Natural killer cell (primary cell): ENCODE measurements around the gene FUT6. TPM values are rescaled to one million over a fixed set of nuclear protein-coding genes. Genes with fewer than 3 reads are reported as not detected.

ENCODE experiments used
- ATAC-seq, 3 donors: fragments of 150-1000 bp in 2 of 3; fragments of 200-7000 bp in 1 of 3; cut with Tn5 transposase; 1 replicate in 1 of 3; 2 replicates in 2 of 3; pipeline ENCODE4 v1.10.0; 2021; ENCODE audit warnings: mild to moderate bottlenecking in 2 of 3, moderate library complexity in 2 of 3
- DNase-seq, 2 donors: peaks; one replicate each; pipeline versions ENCODE4 v3.0.0 to v3.0.0-alpha.2; 2013 to 2021; ENCODE audit warnings: mixed read lengths in 1 of 2
- H3K27ac ChIP-seq: one replicate; pipeline ENCODE4 v1.5.1; 2013; ENCODE audit warnings: mild to moderate bottlenecking, low read length
- H3K27me3 ChIP-seq: one replicate; pipeline ENCODE4 v1.6.1; 2013; ENCODE audit warnings: low read length; ENCODE audit not compliant: control insufficient read depth, insufficient read depth
- H3K36me3 ChIP-seq: one replicate; pipeline ENCODE4 v1.6.1; 2013; ENCODE audit warnings: low read length; ENCODE audit not compliant: control insufficient read depth, insufficient read depth
- H3K4me1 ChIP-seq: one replicate; pipeline ENCODE4 v1.6.1; 2013; ENCODE audit warnings: low read length; ENCODE audit not compliant: control insufficient read depth, insufficient read depth
- H3K4me3 ChIP-seq: one replicate; pipeline ENCODE4 v1.5.1; 2013; ENCODE audit warnings: low read length
- H3K9me3 ChIP-seq: one replicate; pipeline ENCODE4 v1.6.1; 2013; ENCODE audit warnings: low read length; ENCODE audit not compliant: control insufficient read depth, insufficient read depth
- H3K27ac Mint-ChIP-seq, 2 donors: one replicate each; pipeline ENCODE4 v1.8.0; 2022; ENCODE audit warnings: mild to moderate bottlenecking in 2 of 2, mixed read lengths in 2 of 2, moderate library complexity in 1 of 2
- H3K27me3 Mint-ChIP-seq, 2 donors: one replicate each; pipeline ENCODE4 v1.8.0; 2022; ENCODE audit warnings: low read depth in 2 of 2, mixed read lengths in 2 of 2
- H3K36me3 Mint-ChIP-seq: one replicate; pipeline ENCODE4 v1.8.0; 2022; ENCODE audit warnings: mixed read lengths
- H3K4me1 Mint-ChIP-seq, 2 donors: one replicate each; pipeline ENCODE4 v1.8.0; 2022; ENCODE audit warnings: mixed read lengths in 2 of 2
- H3K4me3 Mint-ChIP-seq: one replicate; pipeline ENCODE4 v1.8.0; 2022; ENCODE audit warnings: mild to moderate bottlenecking, moderate library complexity, mixed read lengths
- H3K9me3 Mint-ChIP-seq, 2 donors: one replicate each; pipeline ENCODE4 v1.8.0; 2022; ENCODE audit warnings: mixed read lengths in 2 of 2
- CTCF ChIP-seq: fragments of 200-600 bp; IDR thresholded peaks from one replicate; pipeline ENCODE4 v1.8.0; 2022; ENCODE audit warnings: antibody characterized with exemption
- WGBS: methylation state at CpG from one replicate; pipeline ENCODE4 v1.1.7; 2013; ENCODE audit warnings: missing lambda C conversion rate; ENCODE audit not compliant: insufficient coverage; 5-methylcytosine and 5-hydroxymethylcytosine counted together
- intact Hi-C: fragments of 100-400 bp; cut with micrococcal nuclease; formaldehyde crosslinking; loops from one replicate; pipeline ENCODE4 v1.14.2; 2022
- total RNA-seq, 4 donors: library from RNA; stranded (reverse); fragments of 120-200 nt in 1 of 4; gene quantifications; one replicate each; pipeline versions ENCODE4 v1.2.3 to v1.2.4, GENCODE V29; 2013 to 2022

The FUT6 gene
- total RNA-seq, 3 donors from 2014 or later (not counting 1 experiment from before 2014, with no cell fraction given), result 0.34 TPM; not detected in 2

- intact Hi-C loops, result no loop called here
- Histone ChIP-seq H3K36me3 (no peaks in the 10 kb centered on the region), H3K4me1 (no peaks in the 10 kb centered on the region), H3K27ac (no peak overlapping the region), H3K9me3 (no peaks in the 10 kb centered on the region), H3K4me3 (no peak overlapping the region), H3K27me3 (no peaks in the 10 kb centered on the region)
- Mint-ChIP-seq H3K4me3 (no peak overlapping the region), H3K4me1 (no peaks in the 10 kb centered on the region), H3K27ac (no peak overlapping the region), H3K36me3 (no peaks in the 10 kb centered on the region), H3K27me3 (peaks cover 7 to 12% of the 10 kb centered on the region in 2 donors), H3K9me3 (no peaks in the 10 kb centered on the region)
- no peak for TF ChIP-seq CTCF
- 93% methylated on average over 4 of the region's 4 CpGs for WGBS
- no peak for DNase-seq
- no peak for ATAC-seq
These were observed 28.4 kb downstream of the FUT6 start for GRCh38 chr19:5811117-5811516.

- no peak for ATAC-seq
- H3K36me3 ChIP-seq, result no peaks in the 10 kb centered on the region
- no peak for TF ChIP-seq CTCF
- Mint-ChIP-seq H3K4me3 (no peak overlapping the region), H3K36me3 (no peaks in the 10 kb centered on the region), H3K27ac (no peak overlapping the region), H3K4me1 (peaks cover 0 to 3% of the 10 kb centered on the region in 2 donors), H3K9me3 (no peaks in the 10 kb centered on the region), H3K27me3 (peaks cover 7 to 16% of the 10 kb centered on the region in 2 donors)
- H3K9me3 ChIP-seq, result no peaks in the 10 kb centered on the region
- peaks cover 9% of the 10 kb centered on the region for H3K4me1 ChIP-seq
- intact Hi-C loops, result no loop called here
- WGBS, result 81% methylated on average over 10 of the region's 10 CpGs
- no peak overlapping the region for H3K27ac ChIP-seq
- H3K27me3 ChIP-seq, result peaks cover 3% of the 10 kb centered on the region
- H3K4me3 ChIP-seq, result no peak overlapping the region
- no peak for DNase-seq
These were observed 30.0 kb downstream of the FUT6 start for GRCh38 chr19:5809469-5809868.

GRCh38 chr19:5809053-5809452, 30.4 kb downstream of the FUT6 start:
- intact Hi-C loops, result no loop called here

More at GRCh38 chr19:5809053-5809452, 30.4 kb downstream of the FUT6 start:
- Mint-ChIP-seq H3K36me3 (no peaks in the 10 kb centered on the region), H3K27ac (no peak overlapping the region), H3K9me3 (no peaks in the 10 kb centered on the region), H3K4me1 (peaks cover 4 to 7% of the 10 kb centered on the region in 2 donors), H3K4me3 (no peak overlapping the region), H3K27me3 (peaks cover 7 to 20% of the 10 kb centered on the region in 2 donors)
- Histone ChIP-seq H3K36me3 (no peaks in the 10 kb centered on the region), H3K4me1 (peaks cover 13% of the 10 kb centered on the region), H3K27me3 (peaks cover 7% of the 10 kb centered on the region), H3K9me3 (no peaks in the 10 kb centered on the region), H3K27ac (no peak overlapping the region), H3K4me3 (no peak overlapping the region)
- ATAC-seq (no peak), DNase-seq (no peak)
- 84% methylated on average over 9 of the region's 9 CpGs for WGBS
- no peak for TF ChIP-seq CTCF
